Liver (tissue), 9 donors: ENCODE data around the gene ST7. TPM values are rescaled to one million over a fixed set of nuclear protein-coding genes. Genes with fewer than 3 reads are reported as not detected.

Source experiments
- DNase-seq: peaks from one replicate; pipeline ENCODE4 v3.0.0-alpha.2; 2017; ENCODE audit warnings: low spot score
- H3K27ac ChIP-seq, 2 donors: one replicate each; pipeline ENCODE4 v1.7.0; 2013; ENCODE audit warnings: inconsistent platforms in 2 of 2, low read length in 2 of 2, control low read depth in 1 of 2, low read depth in 1 of 2, mild to moderate bottlenecking in 1 of 2
- H3K27me3 ChIP-seq, 4 donors: one replicate each; pipeline versions ENCODE4 v1.6.1 to v1.7.0; 2013; ENCODE audit warnings: low read length in 3 of 4, inconsistent platforms in 1 of 4, mild to moderate bottlenecking in 1 of 4, moderate library complexity in 1 of 4; ENCODE audit not compliant: control insufficient read depth in 4 of 4, insufficient read depth in 4 of 4
- H3K36me3 ChIP-seq, 4 donors: one replicate each; pipeline versions ENCODE4 v1.6.1 to v1.7.0; 2013; ENCODE audit warnings: low read length in 3 of 4, mild to moderate bottlenecking in 3 of 4, low read depth in 1 of 4, moderate library complexity in 1 of 4; ENCODE audit not compliant: control insufficient read depth in 4 of 4, insufficient read depth in 3 of 4
- H3K4me1 ChIP-seq, 4 donors: one replicate each; pipeline versions ENCODE4 v1.6.1 to v1.7.0; 2013; ENCODE audit warnings: low read length in 3 of 4, mild to moderate bottlenecking in 3 of 4, moderate library complexity in 1 of 4; ENCODE audit not compliant: control insufficient read depth in 4 of 4, insufficient read depth in 4 of 4
- H3K4me3 ChIP-seq, 3 donors: one replicate each; pipeline versions ENCODE4 v1.6.1 to v1.7.0; 2013; ENCODE audit warnings: low read length in 3 of 3, control low read depth in 1 of 3, low read depth in 1 of 3, mild to moderate bottlenecking in 1 of 3
- H3K9ac ChIP-seq, 2 donors: one replicate each; pipeline ENCODE4 v1.7.0; 2013; ENCODE audit warnings: low read length in 2 of 2, mild to moderate bottlenecking in 2 of 2, moderate library complexity in 2 of 2, control low read depth in 1 of 2, low read depth in 1 of 2
- H3K9me3 ChIP-seq, 4 donors: one replicate each; pipeline versions ENCODE4 v1.6.1 to v1.7.0; 2013; ENCODE audit warnings: low read length in 3 of 4; ENCODE audit not compliant: control insufficient read depth in 4 of 4
- EGR1 ChIP-seq, 2 donors: IDR thresholded peaks; 2 replicates each; pipeline ENCODE4 v1.6.1; 2016 to 2018; ENCODE audit warnings: antibody characterized with exemption in 2 of 2, low read depth in 2 of 2
- FOXA1 ChIP-seq: IDR thresholded peaks from 2 replicates; pipeline ENCODE4 v1.6.1; 2016; ENCODE audit warnings: antibody characterized with exemption
- FOXA2 ChIP-seq: IDR thresholded peaks from 2 replicates; pipeline ENCODE4 v1.6.1; 2016; ENCODE audit warnings: antibody characterized with exemption
- GABPA ChIP-seq, 2 donors: IDR thresholded peaks in 1 of 2; conservative IDR thresholded peaks in 1 of 2; 2 replicates each; pipeline ENCODE4 v1.6.1; 2016; ENCODE audit warnings: antibody characterized with exemption in 2 of 2, mild to moderate bottlenecking in 1 of 2, moderate library complexity in 1 of 2
- HNF4A ChIP-seq, 2 donors: conservative IDR thresholded peaks; 2 replicates each; pipeline ENCODE4 v1.6.1; 2016; ENCODE audit warnings: antibody characterized with exemption in 2 of 2, mild to moderate bottlenecking in 2 of 2
- JUND ChIP-seq, 2 donors: IDR thresholded peaks; 2 replicates each; pipeline ENCODE4 v1.6.1; 2016; ENCODE audit warnings: antibody characterized with exemption in 2 of 2
- MAX ChIP-seq: IDR thresholded peaks from 2 replicates; pipeline ENCODE4 v1.6.1; 2016; ENCODE audit warnings: antibody characterized with exemption
- NR2F2 ChIP-seq: IDR thresholded peaks from 2 replicates; pipeline ENCODE4 v1.6.1; 2016; ENCODE audit warnings: antibody characterized with exemption
- RAD21 ChIP-seq, 2 donors: IDR thresholded peaks; 2 replicates each; pipeline ENCODE4 v1.6.1; 2016; ENCODE audit warnings: antibody characterized with exemption in 2 of 2, mild to moderate bottlenecking in 2 of 2
- SP1 ChIP-seq: IDR thresholded peaks from 2 replicates; pipeline ENCODE4 v1.6.1; 2018; ENCODE audit warnings: antibody characterized with exemption, mild to moderate bottlenecking
- YY1 ChIP-seq: IDR thresholded peaks from 2 replicates; pipeline ENCODE4 v1.6.1; 2016; ENCODE audit warnings: antibody characterized with exemption, mild to moderate bottlenecking
- ZBTB33 ChIP-seq: IDR thresholded peaks from 2 replicates; pipeline ENCODE4 v1.6.1; 2016; ENCODE audit warnings: antibody characterized with exemption
- WGBS: extraction: QIAGEN DNeasy Blood & Tissue Kit; methylation state at CpG from one replicate; pipeline ENCODE4 v1.1.7; 2013; 5-methylcytosine and 5-hydroxymethylcytosine counted together
- polyA plus RNA-seq, 2 donors: library from polyadenylated mRNA; stranded (reverse) in 1 of 2; unstranded in 1 of 2; fragments of 200-250 nt in 1 of 2; fragments of >200 nt in 1 of 2; fragmentation: Nextera tagmentation in 1 of 2; extraction: Ambion mirVana in 1 of 2; gene quantifications; one replicate each; pipeline versions ENCODE4 v1.2.1 to v1.2.3, GENCODE V29; 2013 to 2015
- total RNA-seq, 2 donors: library from RNA; depleted of rRNA; stranded (reverse); fragments of >200 nt; gene quantifications; one replicate each; pipeline ENCODE4 v1.2.3, GENCODE V29; 2014
- TF ChIP-seq, protein P1 (sequence below): IDR thresholded peaks from 2 replicates; pipeline ENCODE4 v1.6.1; 2016; ENCODE audit warnings: antibody characterized with exemption, mild to moderate bottlenecking
- TF ChIP-seq, protein P2 (sequence below): fragments of 150-350 bp; IDR thresholded peaks from 2 replicates; pipeline ENCODE4 v1.5.1; 2017; ENCODE audit warnings: improper control_type of control experiment, low read depth, low read length; ENCODE audit not compliant: missing input control
- donor health status: healthy.
- donor health status: healthy.
- donor health status: healthy.
- donor health status: healthy.
- donor health status: healthy.

The ST7 gene
- total and polyA plus RNA-seq, 4 donors, result 13.5 to 30.7 (median 22.6) TPM

GRCh38 chr7:117009705-117010361, 56.5 kb downstream of the ST7 start:
- H3K27ac ChIP-seq, result no peak overlapping the region
- TF ChIP-seq RAD21 (IDR thresholded peaks at IDR 0.05) (no peak), FOXA2 (no peak), FOXA1 (no peak), SP1 (no peak), YY1 (no peak)
- no peak for DNase-seq
- WGBS, result 89% methylated on average over 3 of the region's 3 CpGs
- H3K4me3 ChIP-seq, result no peak overlapping the region
- H3K9me3 ChIP-seq, result no peaks in the 10 kb centered on the region
- no peaks in the 10 kb centered on the region for H3K27me3 ChIP-seq
- H3K36me3 ChIP-seq, result no peaks in the 10 kb centered on the region
- H3K9ac ChIP-seq, result no peak overlapping the region
- H3K4me1 ChIP-seq, result peaks cover 0 to 13% (median 3%) of the 10 kb centered on the region in 4 donors

GRCh38 chr7:117010375-117011133, 57.3 kb downstream of the ST7 start:
- H3K27me3 ChIP-seq, result no peaks in the 10 kb centered on the region
- TF ChIP-seq NR2F2, result no peak
- H3K4me1 ChIP-seq, result peaks cover 2 to 19% (median 8%) of the 10 kb centered on the region in 4 donors
- DNase-seq, result no peak
- WGBS, result 94% methylated on average over 6 of the region's 6 CpGs
- H3K27ac ChIP-seq, result no peak overlapping the region
- H3K9ac ChIP-seq, result no peak overlapping the region
- no peak overlapping the region for H3K4me3 ChIP-seq
- H3K36me3 ChIP-seq, result no peaks in the 10 kb centered on the region
- H3K9me3 ChIP-seq, result no peaks in the 10 kb centered on the region

GRCh38 chr7:117011419-117012260, 58.3 kb downstream of the ST7 start:
- WGBS, result 77% methylated on average over 6 of the region's 6 CpGs
- no peaks in the 10 kb centered on the region for H3K36me3 ChIP-seq

More at GRCh38 chr7:117011419-117012260, 58.3 kb downstream of the ST7 start:
- no peaks in the 10 kb centered on the region for H3K9me3 ChIP-seq
- H3K27ac ChIP-seq, result no peak overlapping the region
- H3K9ac ChIP-seq, result no peak overlapping the region
- peaks cover 3 to 25% (median 9%) of the 10 kb centered on the region in 4 donors for H3K4me1 ChIP-seq
- no peaks in the 10 kb centered on the region for H3K27me3 ChIP-seq
- TF ChIP-seq ZBTB33 (no peak), JUND (IDR thresholded peaks at IDR 0.05) (no peak), YY1 (no peak), NR2F2 (no peak), GABPA (IDR thresholded peaks at IDR 0.05 in 1 of 2, conservative IDR thresholded peaks at IDR 0.05 in 1 of 2) (no peak), HNF4A (conservative IDR thresholded peaks at IDR 0.05) (no peak), MAX (no peak), RAD21 (IDR thresholded peaks at IDR 0.05) (no peak), SP1 (no peak), EGR1 (IDR thresholded peaks at IDR 0.05; ENCODE audit: low read depth in 2 of 2) (no peak)
- TF ChIP-seq, protein P1, sequence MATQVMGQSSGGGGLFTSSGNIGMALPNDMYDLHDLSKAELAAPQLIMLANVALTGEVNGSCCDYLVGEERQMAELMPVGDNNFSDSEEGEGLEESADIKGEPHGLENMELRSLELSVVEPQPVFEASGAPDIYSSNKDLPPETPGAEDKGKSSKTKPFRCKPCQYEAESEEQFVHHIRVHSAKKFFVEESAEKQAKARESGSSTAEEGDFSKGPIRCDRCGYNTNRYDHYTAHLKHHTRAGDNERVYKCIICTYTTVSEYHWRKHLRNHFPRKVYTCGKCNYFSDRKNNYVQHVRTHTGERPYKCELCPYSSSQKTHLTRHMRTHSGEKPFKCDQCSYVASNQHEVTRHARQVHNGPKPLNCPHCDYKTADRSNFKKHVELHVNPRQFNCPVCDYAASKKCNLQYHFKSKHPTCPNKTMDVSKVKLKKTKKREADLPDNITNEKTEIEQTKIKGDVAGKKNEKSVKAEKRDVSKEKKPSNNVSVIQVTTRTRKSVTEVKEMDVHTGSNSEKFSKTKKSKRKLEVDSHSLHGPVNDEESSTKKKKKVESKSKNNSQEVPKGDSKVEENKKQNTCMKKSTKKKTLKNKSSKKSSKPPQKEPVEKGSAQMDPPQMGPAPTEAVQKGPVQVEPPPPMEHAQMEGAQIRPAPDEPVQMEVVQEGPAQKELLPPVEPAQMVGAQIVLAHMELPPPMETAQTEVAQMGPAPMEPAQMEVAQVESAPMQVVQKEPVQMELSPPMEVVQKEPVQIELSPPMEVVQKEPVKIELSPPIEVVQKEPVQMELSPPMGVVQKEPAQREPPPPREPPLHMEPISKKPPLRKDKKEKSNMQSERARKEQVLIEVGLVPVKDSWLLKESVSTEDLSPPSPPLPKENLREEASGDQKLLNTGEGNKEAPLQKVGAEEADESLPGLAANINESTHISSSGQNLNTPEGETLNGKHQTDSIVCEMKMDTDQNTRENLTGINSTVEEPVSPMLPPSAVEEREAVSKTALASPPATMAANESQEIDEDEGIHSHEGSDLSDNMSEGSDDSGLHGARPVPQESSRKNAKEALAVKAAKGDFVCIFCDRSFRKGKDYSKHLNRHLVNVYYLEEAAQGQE, result no peak
- TF ChIP-seq, protein P2, sequence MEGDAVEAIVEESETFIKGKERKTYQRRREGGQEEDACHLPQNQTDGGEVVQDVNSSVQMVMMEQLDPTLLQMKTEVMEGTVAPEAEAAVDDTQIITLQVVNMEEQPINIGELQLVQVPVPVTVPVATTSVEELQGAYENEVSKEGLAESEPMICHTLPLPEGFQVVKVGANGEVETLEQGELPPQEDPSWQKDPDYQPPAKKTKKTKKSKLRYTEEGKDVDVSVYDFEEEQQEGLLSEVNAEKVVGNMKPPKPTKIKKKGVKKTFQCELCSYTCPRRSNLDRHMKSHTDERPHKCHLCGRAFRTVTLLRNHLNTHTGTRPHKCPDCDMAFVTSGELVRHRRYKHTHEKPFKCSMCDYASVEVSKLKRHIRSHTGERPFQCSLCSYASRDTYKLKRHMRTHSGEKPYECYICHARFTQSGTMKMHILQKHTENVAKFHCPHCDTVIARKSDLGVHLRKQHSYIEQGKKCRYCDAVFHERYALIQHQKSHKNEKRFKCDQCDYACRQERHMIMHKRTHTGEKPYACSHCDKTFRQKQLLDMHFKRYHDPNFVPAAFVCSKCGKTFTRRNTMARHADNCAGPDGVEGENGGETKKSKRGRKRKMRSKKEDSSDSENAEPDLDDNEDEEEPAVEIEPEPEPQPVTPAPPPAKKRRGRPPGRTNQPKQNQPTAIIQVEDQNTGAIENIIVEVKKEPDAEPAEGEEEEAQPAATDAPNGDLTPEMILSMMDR, result no peak
- no peak for DNase-seq
- H3K4me3 ChIP-seq, result no peak overlapping the region
